ENCODE measurements around the gene GUCY2D. TPM values are rescaled to one million over a fixed set of nuclear protein-coding genes. Genes with fewer than 3 reads are reported as not detected.
A peak's percentile ranks its signal among the peaks of the same experiment; 100 is the strongest.

GUCY2D gene
- polyA plus RNA-seq, 1 donor from 2014 or later: 0.07 TPM

DNA sequence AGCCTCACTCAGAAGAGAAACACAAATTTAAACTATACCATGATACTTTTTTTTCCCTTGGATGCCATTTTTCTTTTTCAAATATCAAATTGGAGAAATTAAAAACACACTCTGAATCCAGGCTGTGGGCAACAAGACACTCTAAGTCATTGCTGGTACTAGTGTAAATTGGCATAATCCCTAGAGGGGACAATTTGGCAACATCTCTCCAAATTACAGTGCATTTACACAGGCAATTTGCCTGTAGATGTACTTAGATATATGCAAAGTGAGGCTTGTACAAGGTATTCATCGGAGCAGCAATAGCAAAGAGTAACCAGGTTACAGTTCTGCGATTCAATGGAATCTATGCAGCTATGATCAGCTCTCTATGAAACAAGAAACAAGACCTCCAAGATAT is 6.7 kb upstream of the GUCY2D start:
- no peaks in the 10 kb centered on the region for H3K9me2 ChIP-seq (ENCODE audit: insufficient read depth, low read length)
- peaks cover 14% of the 10 kb centered on the region for H3K27me3 ChIP-seq (ENCODE audit: insufficient read depth, low read depth, low read length)
- H3K9ac ChIP-seq (ENCODE audit: low read length): peak overlapping the region; percentile 53
- H3K36me3 ChIP-seq (ENCODE audit: insufficient read depth, low read length): no peaks in the 10 kb centered on the region
- H3K4me3 ChIP-seq (ENCODE audit: low read length): peak overlapping the region; percentile 47
- H3K27ac ChIP-seq (ENCODE audit: low read length): peak overlapping the region; percentile 77
- no peaks in the 10 kb centered on the region for H4K20me1 ChIP-seq (ENCODE audit: insufficient read depth)
- H2AFZ ChIP-seq (ENCODE audit: low read depth, low read length): no peak overlapping the region
- TF ChIP-seq, protein P1, sequence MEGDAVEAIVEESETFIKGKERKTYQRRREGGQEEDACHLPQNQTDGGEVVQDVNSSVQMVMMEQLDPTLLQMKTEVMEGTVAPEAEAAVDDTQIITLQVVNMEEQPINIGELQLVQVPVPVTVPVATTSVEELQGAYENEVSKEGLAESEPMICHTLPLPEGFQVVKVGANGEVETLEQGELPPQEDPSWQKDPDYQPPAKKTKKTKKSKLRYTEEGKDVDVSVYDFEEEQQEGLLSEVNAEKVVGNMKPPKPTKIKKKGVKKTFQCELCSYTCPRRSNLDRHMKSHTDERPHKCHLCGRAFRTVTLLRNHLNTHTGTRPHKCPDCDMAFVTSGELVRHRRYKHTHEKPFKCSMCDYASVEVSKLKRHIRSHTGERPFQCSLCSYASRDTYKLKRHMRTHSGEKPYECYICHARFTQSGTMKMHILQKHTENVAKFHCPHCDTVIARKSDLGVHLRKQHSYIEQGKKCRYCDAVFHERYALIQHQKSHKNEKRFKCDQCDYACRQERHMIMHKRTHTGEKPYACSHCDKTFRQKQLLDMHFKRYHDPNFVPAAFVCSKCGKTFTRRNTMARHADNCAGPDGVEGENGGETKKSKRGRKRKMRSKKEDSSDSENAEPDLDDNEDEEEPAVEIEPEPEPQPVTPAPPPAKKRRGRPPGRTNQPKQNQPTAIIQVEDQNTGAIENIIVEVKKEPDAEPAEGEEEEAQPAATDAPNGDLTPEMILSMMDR (IDR thresholded peaks at IDR 0.05; ENCODE audit: poor library complexity, severe bottlenecking): no peak
- TF ChIP-seq RAD21 (conservative IDR thresholded peaks at IDR 0.05) (no peak), SMC3 (conservative IDR thresholded peaks at IDR 0.05; ENCODE audit: poor library complexity) (no peak), TAF1 (IDR thresholded peaks at IDR 0.05; ENCODE audit: low read depth) (no peak), EP300 (conservative IDR thresholded peaks at IDR 0.05; ENCODE audit: poor library complexity, severe bottlenecking) (no peak), POLR2AphosphoS5 (IDR thresholded peaks at IDR 0.05) (no peak), MXI1 (conservative IDR thresholded peaks at IDR 0.05; ENCODE audit: poor library complexity, severe bottlenecking) (no peak), EZH2 (IDR thresholded peaks at IDR 0.05; ENCODE audit: borderline replicate concordance, insufficient read depth, low read length, poor library complexity, severe bottlenecking) (no peak)
- TF ChIP-seq, protein P2, sequence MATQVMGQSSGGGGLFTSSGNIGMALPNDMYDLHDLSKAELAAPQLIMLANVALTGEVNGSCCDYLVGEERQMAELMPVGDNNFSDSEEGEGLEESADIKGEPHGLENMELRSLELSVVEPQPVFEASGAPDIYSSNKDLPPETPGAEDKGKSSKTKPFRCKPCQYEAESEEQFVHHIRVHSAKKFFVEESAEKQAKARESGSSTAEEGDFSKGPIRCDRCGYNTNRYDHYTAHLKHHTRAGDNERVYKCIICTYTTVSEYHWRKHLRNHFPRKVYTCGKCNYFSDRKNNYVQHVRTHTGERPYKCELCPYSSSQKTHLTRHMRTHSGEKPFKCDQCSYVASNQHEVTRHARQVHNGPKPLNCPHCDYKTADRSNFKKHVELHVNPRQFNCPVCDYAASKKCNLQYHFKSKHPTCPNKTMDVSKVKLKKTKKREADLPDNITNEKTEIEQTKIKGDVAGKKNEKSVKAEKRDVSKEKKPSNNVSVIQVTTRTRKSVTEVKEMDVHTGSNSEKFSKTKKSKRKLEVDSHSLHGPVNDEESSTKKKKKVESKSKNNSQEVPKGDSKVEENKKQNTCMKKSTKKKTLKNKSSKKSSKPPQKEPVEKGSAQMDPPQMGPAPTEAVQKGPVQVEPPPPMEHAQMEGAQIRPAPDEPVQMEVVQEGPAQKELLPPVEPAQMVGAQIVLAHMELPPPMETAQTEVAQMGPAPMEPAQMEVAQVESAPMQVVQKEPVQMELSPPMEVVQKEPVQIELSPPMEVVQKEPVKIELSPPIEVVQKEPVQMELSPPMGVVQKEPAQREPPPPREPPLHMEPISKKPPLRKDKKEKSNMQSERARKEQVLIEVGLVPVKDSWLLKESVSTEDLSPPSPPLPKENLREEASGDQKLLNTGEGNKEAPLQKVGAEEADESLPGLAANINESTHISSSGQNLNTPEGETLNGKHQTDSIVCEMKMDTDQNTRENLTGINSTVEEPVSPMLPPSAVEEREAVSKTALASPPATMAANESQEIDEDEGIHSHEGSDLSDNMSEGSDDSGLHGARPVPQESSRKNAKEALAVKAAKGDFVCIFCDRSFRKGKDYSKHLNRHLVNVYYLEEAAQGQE (IDR thresholded peaks at IDR 0.05; ENCODE audit: borderline replicate concordance): no peak
- no peaks in the 10 kb centered on the region for H3K79me2 ChIP-seq (replicated peaks; ENCODE audit: insufficient read depth, low read length)
- no peaks in the 10 kb centered on the region for H3K9me3 ChIP-seq (ENCODE audit: low read length)
- peak overlapping the region; percentile 9 for H3K4me2 ChIP-seq (ENCODE audit: low read length)
- H3F3A ChIP-seq (ENCODE audit: insufficient read depth, low read length, poor library complexity, severe bottlenecking): no peaks in the 10 kb centered on the region

DNA sequence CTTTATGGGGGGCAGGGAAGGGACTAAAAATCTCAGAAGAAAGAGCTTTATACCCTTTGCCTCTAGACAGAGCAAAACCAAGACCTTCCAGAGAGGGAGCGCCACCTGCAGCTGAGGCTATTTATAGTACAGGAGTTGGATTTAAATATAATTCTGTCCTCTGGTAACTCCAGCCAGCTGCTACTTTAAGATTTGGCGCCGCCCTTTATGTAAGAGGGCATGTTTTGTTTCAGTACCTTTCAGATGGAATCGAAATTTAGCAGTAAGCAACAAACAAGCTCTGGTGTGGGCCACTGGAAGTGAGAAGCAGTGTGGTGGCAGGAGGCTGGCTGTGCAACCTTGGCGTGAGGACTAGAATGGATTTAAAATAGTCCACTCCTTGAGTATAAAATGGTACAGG is 5.2 kb upstream of the GUCY2D start:
- Histone ChIP-seq H3K27me3 (ENCODE audit: insufficient read depth, low read depth, low read length) (peaks cover 26% of the 10 kb centered on the region), H3K9me3 (ENCODE audit: low read length) (peaks cover 4% of the 10 kb centered on the region), H3K79me2 (replicated peaks; ENCODE audit: insufficient read depth, low read length) (no peaks in the 10 kb centered on the region), H3F3A (ENCODE audit: insufficient read depth, low read length, poor library complexity, severe bottlenecking) (no peaks in the 10 kb centered on the region), H3K27ac (ENCODE audit: low read length) (no peak overlapping the region), H4K20me1 (ENCODE audit: insufficient read depth) (no peaks in the 10 kb centered on the region), H2AFZ (ENCODE audit: low read depth, low read length) (no peak overlapping the region), H3K4me2 (ENCODE audit: low read length) (no peak overlapping the region), H3K4me3 (ENCODE audit: low read length) (no peak overlapping the region), H3K9ac (ENCODE audit: low read length) (no peak overlapping the region), H3K36me3 (ENCODE audit: insufficient read depth, low read length) (no peaks in the 10 kb centered on the region), H3K9me2 (ENCODE audit: insufficient read depth, low read length) (no peaks in the 10 kb centered on the region)
- no peak for TF ChIP-seq SMC3 (conservative IDR thresholded peaks at IDR 0.05; ENCODE audit: poor library complexity)
- no peak for TF ChIP-seq TAF1 (IDR thresholded peaks at IDR 0.05; ENCODE audit: low read depth)
- TF ChIP-seq EZH2 (IDR thresholded peaks at IDR 0.05; ENCODE audit: borderline replicate concordance, insufficient read depth, low read length, poor library complexity, severe bottlenecking): no peak
- TF ChIP-seq, protein P1 (IDR thresholded peaks at IDR 0.05; ENCODE audit: poor library complexity, severe bottlenecking): peak; percentile 11
- TF ChIP-seq MXI1 (conservative IDR thresholded peaks at IDR 0.05; ENCODE audit: poor library complexity, severe bottlenecking): no peak

All from neural cell (in vitro differentiated cells).